ENCODE measurements around the gene MORN1.

The MORN1 gene

DNA sequence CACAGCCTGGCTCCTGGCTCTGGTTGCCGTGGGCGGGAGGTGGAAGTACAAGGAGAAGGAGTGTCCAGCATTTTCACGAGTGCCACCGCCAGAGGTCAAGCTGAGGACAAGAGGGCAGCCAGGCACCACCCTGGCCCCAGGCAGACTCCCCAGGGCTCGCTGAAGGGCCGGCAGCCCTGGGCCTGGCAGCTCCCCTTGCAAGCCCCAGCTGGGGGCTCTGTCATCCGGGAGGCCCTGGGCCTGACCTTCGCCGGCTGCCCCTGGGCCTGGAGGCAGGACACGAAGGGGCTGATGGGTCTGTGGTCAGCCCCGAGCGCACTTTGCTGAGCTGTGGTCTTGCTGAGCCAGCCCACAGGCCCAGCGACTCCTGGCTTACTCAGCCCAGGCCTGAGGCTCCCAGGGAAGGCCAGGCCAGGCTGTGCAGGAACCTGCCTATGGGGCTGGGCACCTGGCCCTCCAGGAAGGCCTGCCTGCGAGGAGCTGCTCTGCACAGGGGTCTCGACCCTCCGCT lies 74.8 kb downstream of the MORN1 start:
- DNase-seq = no peak

DNA sequence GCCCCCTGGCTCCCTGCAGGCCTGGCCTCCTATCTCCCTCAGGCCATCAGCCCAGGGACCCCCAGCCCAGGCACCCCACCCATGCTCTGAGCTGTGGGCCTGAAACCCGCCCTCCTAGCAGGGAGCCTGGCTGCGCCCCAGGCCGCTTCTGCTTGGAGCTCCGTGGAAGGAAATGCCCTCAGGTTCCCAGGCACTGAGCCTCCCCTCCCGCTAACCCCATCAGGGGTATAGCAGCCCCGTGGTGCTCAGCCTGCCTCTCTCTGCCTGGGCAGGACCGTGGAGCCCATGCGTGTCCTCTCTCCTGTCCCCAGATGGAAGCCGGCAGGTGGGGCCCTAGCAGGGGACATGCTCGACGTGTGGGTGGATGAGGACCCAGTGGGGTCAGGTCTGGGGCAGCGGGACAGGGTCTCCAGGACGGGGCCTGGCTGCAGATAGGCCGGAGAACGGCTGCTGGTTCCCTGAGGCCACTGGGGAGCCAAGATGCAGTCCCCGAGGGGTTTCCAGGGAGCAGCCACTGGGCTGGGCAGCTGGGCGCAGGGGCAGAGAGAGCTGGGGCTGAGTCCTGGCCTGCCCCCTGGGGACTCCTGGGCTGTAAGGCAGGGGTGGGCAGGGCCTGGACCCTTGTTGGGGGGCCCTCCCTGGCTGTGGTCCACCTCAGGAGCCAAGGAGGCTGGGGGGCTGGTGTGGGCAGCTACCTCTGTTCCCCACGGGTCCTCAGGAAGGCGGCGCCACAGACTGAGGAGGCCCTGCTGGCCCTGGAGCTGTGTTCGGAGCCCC lies 75.5 kb downstream of the MORN1 start:
- DNase-seq = no peak

DNA sequence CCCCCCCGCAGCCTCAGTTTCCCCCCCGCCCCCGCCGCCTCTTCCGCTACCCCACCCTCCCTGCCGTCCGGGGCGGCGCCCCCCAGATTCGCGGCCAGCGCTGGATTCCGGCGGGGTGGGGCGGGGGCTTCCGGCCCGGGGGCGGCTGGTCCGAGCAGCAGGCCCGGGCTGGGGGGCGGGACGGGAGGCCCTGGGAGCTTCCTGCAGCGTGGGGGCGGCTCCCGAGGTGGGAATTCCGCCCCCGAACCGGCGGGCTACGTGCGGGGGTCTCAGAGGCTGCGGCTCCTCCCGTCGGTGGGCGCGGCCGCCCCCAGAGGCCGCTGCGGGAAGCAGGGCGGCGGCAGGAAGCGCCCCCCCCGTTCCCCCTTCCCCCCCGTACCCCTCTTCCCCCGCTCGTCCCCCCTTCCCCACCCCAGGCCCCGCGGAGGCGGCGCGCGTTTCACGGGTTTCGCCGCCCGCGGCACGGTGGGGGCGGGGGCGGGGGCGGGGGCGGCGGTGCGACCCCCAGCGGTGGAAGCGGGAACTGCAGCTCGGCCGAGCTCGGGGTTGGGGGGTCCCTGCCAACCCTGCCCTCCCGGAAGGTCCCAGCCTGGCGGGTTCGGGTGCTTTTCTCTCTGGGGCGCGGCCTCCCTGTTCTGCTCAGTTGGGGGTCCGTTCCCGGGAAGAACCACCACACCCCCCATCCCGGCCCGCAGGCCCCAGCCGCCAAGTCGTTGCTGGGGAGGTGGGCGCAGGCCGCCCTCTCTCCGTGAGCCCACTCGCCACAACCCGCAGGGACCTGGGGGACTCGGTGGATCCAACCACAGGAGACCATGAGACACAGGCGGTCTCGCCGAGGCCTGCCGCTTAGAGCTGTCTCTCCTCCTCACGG lies 76.3 kb downstream of the MORN1 start:
- no peak for DNase-seq

DNA sequence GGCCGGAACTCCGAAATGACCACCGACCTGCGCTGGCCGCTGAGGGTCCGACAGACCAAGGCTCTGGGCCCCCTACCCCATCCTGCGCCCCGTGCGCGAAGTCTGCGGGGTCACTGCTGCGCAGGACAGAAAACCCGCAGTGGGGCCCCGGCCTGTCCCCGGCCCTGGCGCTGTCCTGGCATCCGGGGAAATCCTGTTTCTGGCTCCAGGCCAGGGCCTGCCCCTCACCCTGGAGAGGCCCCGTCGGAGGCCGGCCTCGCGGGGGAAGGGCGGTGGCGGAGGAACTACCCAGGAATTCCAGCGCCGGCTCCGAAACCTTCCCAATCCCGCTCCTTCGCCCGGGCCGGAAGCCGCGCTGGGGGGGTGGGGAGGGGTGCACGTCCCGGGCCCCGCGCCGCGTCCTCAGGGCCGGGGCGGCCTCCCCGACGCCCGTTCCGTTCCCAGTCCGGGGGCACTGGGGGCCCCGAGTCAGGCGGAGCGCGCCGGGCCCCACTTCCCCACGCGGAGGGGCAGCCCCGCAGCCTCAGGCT lies 77.0 kb downstream of the MORN1 start:
- DNase-seq = no peak

DNA sequence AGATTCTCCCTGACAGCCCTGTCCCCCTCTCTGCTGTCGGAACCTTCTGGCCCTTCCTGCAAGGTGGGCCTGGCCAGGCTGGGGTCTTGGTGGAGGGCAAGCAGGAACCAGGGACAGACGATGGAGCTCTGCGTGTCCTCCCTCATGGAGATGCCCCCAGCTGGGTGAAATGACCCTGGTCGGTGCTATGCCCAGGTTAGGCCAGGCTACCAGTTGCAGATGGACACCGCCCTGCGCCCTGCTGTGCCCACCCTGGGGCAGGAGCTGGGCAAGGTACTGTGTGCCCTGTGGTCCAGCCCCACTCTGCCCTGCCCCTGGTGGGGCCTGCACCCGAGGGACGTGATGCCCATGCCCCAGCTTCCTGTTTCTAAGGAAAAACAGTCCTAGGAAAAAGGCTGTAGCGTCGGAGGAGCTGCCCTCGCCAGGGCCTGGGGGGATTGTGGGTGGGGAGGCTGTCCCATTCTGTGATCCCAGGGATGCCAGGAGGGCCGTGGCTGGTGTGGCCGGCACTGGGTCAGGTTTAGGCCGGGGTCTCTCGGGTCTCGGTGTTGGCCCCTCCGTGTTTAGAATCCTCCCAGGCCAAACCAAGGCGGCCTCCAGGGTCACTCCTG lies 77.6 kb downstream of the MORN1 start:
- no peak for DNase-seq

DNA sequence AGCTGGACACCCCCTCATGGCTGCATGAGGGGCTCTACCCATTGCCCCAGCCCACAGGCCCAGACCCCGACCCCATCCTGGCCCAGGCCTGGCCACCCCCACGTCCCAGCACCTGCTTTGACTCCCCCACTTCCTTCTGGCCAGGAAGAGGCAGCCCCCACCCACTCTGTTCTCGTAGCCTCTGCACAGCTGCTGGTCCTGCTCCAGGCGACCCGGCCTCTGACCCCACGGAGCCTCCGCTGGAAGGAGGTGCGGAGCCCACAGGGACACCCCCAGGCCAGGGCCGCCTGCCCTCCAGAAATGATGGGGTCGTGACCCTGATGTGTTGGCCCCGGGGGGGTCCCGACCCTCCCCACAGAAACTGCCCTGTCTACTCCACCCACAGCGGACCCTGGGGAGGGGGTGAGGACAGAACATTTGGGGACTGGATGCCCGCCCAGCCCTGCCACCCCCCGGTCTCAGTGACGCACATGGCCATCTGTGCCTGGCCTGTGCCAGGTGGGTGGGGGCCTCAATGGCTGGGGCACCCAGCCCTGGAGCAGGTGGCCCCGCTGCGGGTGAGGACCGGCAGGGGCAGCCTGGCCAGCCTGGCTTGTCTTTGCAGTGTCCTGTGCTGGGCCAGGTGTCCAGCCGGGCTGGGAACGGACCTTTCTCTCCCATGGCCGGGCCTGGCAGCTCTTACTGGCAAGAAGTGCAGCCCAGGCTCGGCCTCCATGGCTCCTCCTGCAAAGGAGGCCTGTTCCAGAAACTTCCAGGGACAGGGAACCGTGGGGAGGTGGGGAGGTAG lies 78.6 kb downstream of the MORN1 start:
- no peak for DNase-seq

DNA sequence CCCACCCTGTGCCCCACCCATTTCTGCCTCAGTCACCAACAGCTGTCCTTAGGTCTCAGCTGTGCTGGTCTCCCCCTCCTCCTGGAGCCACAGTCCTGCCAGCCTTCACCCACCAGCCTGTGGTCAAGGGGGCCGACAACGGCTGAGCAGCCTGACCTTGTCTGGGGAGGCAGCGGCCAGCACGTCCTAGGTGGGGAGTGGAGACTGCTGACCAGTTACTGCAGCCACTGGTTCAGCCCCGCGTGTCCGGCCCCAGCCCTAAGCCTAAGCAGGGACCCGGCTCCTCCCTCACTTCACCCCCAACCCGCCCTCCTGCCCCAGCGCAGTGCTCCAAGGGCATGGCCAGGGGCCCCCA lies 79.2 kb downstream of the MORN1 start:
- no peak for DNase-seq

DNA sequence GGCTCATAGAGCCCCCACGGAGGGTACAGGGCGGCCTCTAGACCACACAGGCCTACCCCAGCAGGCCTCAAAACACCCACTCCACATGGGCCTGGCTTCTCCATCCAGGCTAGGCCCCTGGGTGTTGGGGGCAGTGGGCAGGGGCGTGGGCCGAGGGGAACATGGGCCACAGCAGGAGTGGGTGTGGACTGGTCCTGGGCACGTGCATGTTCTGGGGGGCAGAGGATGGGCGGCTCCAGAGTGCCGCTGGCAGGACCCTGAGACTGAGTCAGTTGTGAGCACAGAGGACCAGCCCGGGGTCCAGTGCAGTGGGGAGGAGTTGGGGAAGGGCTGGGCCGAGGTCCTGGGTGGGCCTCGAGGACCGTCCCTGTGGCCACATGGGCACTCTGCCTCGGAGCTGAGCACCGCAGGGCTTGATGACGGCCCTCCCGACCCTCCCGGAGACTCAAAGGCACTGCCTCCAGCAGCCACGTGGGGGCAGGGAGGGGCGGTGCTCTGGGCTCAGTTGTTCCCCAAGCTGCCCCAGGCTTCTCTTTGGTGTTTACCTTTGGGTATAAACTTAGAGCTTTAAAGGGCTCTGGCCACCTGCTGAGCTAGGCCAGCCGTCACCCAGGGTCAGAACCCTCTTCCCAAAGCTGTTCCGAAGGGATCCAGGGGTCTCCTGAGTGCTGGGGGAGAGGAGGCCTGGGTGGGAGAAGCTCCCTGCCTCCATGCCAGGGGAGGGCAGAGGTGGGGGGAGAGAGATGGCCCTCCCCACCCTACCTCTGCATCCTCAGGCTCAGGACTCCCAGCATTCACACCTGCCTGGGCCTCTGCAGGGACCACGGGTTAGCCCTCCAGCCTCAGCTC lies 79.9 kb downstream of the MORN1 start:
- peak; percentile 64 for DNase-seq

DNA sequence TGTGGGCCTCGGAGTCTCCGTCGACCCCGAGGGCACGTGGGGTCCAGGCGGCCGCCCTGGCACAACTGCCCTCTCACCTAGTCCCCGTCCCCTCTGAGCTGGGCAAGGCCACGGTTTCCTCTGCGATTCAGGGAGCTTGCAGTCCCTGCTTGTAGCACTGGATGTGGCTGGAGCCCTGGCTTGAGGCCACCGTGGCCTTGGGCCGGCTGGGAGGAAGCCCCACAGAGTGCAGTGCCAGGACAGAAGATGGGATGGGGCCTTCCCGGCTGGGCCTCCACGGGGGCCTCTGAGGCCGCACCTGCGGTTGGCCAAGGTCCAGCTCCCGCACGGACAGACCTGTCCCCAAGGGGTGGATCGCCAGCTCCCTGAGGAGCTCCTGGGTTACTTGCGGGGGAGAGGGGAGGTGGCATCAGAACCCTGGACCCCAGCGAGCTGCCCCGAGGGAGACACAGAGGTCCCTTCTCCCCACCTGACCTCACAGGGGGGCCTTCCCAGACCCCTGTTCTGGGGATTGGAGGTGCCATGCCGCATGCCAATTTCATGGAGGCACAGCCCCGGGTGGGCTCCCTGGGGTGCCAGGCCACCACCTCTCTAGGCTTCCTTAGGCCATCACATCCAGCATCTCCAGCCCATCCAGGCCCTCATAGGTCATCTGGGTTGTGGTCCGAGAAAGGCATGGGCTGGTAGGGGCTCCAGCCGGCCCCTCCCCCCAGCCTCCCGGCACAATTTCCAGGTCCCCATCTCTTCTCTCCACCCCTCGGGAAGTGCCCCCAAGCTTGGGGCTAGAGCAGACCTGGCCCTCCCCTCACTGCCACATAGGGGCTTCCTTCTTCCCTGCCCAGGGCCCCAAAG lies 80.8 kb downstream of the MORN1 start:
- no peak for DNase-seq

DNA sequence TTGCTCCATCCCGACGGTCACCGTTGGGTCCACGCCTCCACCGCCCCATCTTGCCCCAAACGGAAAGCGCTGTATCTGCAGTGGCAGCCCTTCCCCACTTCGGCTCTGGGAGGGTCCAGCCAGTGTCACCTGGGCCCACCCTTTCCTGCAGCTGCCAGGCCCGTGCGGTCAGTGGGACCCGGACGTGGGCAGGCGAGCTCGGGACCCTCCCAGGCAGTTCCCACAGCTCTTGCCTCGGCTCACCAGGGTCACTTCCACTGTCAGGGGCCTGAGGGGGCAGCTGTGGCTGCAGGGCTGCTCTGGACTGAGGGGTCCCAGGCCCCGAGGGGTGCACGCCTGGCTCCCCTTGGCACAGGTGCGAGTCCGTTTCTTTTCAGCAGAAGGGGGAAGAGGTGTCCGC lies 82.5 kb downstream of the MORN1 start:
- no peak for DNase-seq

DNA sequence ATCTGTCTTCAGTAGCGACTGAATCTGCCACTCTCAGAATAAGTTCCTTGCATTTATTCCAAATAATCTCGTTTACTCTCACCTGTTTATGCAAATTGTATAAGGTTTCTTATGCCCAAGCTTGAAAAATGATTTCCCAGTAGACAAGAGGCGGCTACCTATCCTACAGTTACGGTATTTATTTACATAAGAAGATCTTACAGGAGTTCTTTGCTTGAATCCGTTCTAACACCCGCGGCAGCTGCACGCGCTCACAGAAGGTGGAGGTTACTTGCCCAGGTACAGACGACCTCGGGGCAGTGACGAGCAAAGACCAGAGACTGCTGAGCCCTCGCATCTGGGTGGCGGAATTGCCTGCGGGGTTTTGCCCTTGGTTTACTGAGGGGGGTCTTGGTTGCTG lies 83.4 kb downstream of the MORN1 start:
- DNase-seq = no peak

DNA sequence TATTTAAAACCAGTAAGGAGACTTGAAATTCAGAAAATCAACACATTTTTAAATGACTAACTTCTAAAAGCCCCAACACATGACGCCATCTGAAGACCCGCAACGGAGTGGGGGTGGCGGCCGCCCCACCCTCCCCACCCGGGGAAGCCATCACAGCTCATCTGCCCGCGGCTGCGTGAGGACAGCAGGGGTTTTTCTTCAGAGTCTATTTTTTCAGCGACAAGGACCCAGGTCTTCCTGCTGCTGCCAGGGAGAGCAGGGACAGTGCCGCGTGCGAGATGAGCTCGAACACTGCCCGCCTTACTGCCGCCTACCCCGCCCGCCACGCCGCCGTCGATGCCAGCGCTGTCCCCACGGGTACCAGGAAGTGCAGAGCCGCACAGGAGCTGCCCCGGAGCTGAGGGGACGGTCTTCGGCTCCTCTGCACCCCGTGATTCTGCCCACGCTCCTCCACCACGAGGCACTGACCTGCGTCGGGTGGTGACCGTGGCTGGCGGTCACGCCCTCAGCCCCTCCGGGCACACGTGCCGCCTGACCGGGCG lies 84.2 kb downstream of the MORN1 start:
- DNase-seq = no peak

DNA sequence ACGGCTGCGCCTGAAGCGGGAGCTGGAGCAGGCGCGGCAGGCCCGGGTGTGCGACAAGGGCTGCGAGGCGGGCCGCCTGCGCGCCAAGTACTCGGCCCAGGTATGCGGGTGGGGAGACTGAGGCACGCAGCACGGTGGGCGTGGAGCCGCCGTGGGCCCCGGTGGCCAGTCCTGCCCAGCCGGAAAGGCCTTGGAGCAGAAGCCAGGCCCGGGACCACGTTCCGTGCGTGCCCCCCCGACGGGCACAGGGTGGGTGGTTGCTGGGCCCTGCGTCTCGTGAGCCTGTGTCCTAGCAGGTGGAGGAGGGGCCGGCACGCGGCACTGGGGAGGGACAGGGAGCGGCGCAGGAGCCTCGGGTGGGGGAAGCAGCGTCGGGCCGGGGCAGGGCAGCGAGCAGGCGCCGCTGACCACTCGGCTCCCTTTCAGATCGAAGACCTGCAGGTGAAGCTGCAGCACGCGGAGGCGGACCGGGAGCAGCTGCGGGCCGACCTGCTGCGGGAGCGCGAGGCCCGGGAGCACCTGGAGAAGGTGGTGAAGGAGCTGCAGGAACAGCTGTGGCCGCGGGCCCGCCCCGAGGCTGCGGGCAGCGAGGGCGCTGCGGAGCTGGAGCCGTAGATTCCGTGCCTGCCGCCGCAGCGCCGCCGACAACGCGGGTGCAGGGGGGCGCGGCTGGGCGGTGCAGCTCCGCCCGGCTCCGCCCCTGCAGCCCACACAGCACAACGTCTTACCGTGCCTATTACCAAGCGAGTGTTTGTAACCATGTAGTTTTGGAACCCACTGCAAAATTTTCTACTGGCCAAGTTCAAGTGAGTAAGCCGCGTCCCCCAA lies 85.0 kb downstream of the MORN1 start:
- no peak for DNase-seq

DNA sequence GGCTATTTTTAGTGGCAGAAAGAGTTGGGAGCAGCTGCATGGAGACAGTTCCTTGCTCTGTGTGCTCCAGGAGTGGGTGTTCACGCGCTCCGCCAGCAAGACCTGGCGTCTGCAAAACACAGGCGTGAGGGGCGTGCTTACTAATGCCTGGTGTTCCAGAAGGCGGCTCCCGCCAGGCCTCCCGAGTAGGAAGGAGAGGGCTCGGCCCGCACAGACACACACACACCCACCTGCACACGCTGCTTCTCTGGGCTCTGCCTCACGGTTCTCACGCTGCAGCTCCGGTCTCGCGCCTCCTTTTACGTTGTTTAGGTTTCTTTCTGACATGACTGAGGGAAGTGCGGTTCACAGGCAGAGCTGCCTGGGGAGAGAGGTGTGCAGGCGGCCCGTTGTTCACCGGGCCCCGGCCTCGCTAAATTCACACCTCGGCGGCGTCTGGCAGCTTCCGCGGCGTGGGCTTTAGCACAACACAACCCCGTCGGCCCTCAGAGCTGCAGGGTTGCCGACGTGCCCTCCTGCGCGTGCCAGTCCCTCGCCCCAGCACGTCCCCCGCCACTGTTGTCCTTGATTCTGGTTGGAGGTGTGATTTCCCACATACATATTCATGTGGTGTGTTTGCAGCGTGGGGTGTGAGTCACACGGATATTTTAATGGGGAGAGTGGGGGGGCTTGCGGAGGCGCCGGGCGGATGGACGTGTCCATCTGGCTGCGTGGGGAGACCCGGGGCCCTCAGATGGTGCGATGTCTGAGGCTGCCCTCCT lies 86.3 kb downstream of the MORN1 start:
- DNase-seq = no peak

DNA sequence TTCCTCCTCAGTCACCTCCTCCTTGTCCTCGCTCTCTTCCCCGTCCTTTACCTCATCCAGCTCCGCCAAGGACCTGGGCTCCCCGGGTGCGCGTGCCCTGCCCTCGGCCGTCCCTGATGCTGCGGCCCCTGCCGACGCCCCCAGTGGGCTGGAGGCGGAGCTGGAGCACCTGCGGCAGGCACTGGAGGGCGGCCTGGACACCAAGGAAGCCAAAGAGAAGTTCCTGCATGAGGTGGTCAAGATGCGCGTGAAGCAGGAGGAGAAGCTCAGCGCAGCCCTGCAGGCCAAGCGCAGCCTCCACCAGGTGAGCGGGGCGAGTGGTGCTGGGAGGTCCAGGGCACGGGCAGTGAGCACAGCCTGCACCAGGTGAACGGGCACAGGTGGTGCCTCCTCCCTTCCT lies 87.1 kb downstream of the MORN1 start:
- DNase-seq = no peak

DNA sequence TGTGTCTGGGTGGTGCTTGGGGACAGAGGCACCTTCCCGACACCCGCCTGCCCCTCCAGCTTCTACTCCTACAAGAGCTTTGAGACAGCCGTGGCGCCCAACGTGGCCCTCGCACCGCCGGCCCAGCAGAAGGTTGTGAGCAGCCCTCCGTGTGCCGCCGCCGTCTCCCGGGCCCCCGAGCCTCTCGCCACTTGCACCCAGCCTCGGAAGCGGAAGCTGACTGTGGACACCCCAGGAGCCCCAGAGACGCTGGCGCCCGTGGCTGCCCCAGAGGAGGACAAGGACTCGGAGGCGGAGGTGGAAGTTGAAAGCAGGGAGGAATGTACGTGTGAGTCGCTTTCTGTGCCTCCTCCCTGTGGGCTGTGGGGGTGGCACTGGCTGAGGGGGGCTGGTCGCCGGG lies 87.6 kb downstream of the MORN1 start:
- no peak for DNase-seq

DNA sequence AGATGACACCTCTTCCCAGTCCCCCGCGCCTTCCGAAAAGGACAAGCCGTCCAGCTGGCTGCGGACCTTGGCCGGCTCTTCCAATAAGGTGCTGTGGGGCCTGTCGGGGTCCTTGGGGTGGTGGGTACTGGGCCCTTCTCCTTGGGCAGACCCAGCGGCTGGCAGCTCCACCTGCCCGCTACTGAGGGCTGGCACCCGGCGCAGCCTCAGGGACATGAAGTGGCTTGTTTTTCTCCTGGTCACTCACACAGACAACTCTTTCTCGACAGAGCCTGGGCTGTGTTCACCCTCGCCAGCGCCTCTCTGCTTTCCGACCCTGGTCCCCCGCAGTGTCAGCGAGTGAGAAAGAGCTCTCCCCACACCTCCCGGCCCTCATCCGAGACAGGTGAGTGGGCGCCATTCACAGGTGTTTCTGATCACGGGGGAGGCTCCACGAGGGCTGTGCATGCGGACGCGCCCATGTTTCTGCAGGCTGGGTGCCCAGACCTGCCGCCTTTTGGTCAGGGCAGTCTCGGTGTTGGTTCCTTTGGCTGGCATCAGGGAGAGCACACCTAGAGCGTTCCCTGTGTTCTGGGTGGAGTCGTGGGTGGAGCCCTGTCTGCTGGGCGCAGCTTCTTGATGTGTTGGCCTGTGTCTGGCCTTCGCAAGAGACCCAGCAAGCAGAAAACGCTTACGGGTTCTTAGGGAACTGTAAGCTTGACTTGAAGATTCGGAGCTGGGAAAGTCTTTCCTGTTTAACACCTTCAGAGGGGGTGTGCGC lies 88.2 kb downstream of the MORN1 start:
- DNase-seq = no peak

All from DMS153 (cell line).